Measurements from ENCODE around the gene HSPA1L. TPM values are rescaled to one million over a fixed set of nuclear protein-coding genes. Genes with fewer than 3 reads are reported as not detected.

Gene HSPA1L
- total RNA-seq, 4 donors from 2014 or later = 0.88 to 1.7 (median 1.5) TPM; not detected in 1

DNA sequence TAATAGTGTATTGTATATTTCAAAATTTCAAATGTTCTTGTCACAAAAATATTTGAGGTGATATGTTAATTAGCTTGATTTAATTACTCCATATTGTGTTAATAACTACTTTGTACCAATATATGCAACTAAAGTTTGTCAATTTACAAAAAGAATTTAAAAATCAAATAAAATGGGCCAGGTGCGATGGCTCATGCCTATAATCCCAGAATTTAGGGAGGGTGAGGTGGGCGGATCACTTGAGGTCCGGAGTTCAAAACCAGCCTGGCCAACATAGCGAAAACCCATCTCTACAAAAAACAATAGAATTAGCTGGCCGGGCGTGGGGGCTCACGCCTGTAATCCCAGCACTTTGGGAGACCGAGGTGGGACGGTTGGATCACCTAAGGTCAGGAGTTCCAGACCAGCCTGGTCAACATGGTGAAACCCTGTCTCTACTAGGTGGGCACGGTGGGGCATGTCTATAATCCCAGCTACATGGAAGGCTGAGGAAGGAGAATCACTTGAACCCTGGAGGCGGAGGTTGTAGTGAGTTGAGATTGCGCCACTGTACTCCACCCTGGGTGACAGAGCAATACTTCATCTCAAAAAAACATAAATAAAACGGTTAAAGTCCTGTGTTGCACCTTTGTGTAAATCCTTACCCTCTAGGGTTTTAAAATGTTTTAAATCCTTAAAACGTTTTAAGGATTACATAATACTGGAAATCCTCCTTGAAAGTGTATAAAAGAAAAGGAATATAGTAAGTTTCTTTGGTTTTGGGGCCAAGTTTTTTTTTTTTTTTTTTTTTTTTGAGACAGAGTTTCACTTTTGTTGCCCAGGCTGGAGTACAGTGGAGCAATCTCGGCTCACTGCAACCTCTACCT, 16.5 kb upstream of the HSPA1L start:
- Histone ChIP-seq H3K4me3 (peak overlapping the region in 2 of 4 donors; percentile 56 to 67), H3K4me1 (peaks cover 4 to 29% (median 11%) of the 10 kb centered on the region in 4 donors), H3K36me3 (no peaks in the 10 kb centered on the region), H3K9me3 (no peaks in the 10 kb centered on the region), H3K27me3 (no peaks in the 10 kb centered on the region), H3K27ac (peak overlapping the region in 3 of 4 donors; percentile 86 to 97 (median 96))
- TF ChIP-seq, protein P1, sequence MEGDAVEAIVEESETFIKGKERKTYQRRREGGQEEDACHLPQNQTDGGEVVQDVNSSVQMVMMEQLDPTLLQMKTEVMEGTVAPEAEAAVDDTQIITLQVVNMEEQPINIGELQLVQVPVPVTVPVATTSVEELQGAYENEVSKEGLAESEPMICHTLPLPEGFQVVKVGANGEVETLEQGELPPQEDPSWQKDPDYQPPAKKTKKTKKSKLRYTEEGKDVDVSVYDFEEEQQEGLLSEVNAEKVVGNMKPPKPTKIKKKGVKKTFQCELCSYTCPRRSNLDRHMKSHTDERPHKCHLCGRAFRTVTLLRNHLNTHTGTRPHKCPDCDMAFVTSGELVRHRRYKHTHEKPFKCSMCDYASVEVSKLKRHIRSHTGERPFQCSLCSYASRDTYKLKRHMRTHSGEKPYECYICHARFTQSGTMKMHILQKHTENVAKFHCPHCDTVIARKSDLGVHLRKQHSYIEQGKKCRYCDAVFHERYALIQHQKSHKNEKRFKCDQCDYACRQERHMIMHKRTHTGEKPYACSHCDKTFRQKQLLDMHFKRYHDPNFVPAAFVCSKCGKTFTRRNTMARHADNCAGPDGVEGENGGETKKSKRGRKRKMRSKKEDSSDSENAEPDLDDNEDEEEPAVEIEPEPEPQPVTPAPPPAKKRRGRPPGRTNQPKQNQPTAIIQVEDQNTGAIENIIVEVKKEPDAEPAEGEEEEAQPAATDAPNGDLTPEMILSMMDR (IDR thresholded peaks at IDR 0.05) = no peak
- no peak for TF ChIP-seq POLR2A (IDR thresholded peaks at IDR 0.05)
- no peak for DNase-seq

DNA sequence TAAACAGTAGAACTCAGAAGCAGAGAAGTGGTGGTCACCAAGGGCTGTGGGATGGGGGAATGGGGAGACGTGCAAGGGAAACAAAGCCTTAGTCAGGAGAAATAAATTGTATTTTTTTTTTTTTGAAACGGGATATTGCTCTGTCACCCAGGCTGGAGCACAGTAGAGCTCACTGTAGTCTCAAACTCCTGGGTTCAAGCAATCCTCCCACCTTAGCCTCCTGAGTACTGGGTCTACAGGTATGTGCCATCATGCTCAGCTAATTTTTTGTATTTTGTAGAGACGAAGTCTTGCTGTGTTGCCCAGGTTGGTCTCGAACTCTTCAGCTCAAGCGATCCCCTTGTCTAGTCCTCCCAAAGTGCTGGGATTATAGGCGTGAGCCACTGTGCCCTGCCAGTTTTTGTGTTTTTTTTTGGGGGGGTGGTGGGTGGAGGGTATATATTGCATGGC, 15.8 kb upstream of the HSPA1L start:
- Histone ChIP-seq H3K27ac (peak overlapping the region; percentile 78 to 86 (median 79)), H3K27me3 (no peaks in the 10 kb centered on the region), H3K36me3 (no peaks in the 10 kb centered on the region), H3K9me3 (no peaks in the 10 kb centered on the region), H3K4me1 (peaks cover 0 to 29% (median 9%) of the 10 kb centered on the region in 4 donors), H3K4me3 (peak overlapping the region; percentile 44 to 67 (median 54))
- no peak for DNase-seq
- TF ChIP-seq POLR2A (IDR thresholded peaks at IDR 0.05) = no peak
- TF ChIP-seq, protein P1 (IDR thresholded peaks at IDR 0.05) = no peak

DNA sequence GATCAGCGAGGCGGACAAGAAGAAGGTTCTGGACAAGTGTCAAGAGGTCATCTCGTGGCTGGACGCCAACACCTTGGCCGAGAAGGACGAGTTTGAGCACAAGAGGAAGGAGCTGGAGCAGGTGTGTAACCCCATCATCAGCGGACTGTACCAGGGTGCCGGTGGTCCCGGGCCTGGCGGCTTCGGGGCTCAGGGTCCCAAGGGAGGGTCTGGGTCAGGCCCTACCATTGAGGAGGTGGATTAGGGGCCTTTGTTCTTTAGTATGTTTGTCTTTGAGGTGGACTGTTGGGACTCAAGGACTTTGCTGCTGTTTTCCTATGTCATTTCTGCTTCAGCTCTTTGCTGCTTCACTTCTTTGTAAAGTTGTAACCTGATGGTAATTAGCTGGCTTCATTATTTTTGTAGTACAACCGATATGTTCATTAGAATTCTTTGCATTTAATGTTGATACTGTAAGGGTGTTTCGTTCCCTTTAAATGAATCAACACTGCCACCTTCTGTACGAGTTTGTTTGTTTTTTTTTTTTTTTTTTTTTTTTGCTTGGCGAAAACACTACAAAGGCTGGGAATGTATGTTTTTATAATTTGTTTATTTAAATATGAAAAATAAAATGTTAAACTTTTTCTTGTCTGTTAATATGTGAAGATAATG, 14.7 kb upstream of the HSPA1L start:
- Histone ChIP-seq H3K4me1 (peaks cover 0 to 34% (median 9%) of the 10 kb centered on the region in 4 donors), H3K9me3 (no peaks in the 10 kb centered on the region), H3K27ac (peak overlapping the region; percentile 78 to 86 (median 79)), H3K4me3 (peak overlapping the region; percentile 44 to 67 (median 54)), H3K36me3 (no peaks in the 10 kb centered on the region), H3K27me3 (no peaks in the 10 kb centered on the region)
- DNase-seq = no peak
- TF ChIP-seq POLR2A (IDR thresholded peaks at IDR 0.05) = no peak
- TF ChIP-seq, protein P1 (IDR thresholded peaks at IDR 0.05) = peak; percentile 15 to 65 (median 46)

DNA sequence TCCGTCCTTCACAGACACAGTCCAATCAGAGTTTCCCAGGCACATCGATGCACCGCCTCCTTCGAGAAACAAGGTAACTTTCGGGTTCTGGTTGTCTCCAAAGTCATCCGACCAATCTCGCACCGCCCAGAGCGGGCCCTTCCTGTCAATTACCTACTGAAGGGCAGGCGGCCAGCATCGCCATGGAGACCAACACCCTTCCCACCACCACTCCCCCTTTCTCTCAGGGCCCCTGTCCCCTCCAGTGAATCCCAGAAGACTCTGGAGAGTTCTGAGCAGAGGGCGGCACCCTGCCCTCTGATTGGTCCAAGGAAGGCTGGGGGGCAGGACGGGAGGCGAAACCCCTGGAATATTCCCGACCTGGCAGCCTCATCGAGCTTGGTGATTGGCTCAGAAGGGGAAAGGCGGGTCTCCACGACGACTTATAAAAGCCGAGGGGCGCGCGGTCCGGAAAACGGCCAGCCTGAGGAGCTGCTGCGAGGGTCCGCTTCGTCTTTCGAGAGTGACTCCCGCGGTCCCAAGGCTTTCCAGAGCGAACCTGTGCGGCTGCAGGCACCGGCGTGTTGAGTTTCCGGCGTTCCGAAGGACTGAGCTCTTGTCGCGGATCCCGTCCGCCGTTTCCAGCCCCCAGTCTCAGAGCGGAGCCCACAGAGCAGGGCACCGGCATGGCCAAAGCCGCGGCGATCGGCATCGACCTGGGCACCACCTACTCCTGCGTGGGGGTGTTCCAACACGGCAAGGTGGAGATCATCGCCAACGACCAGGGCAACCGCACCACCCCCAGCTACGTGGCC, 12.4 kb upstream of the HSPA1L start, which contains the start of gene HSPA1B:
HSPA1B (plus strand) TSS at position 453 of the 794 bp plus-strand sequence; CDS start at position 666, 213 bp downstream.
- peak; percentile 97 to 99 (median 97) for DNase-seq
- Histone ChIP-seq H3K4me1 (peaks cover 0 to 49% (median 5%) of the 10 kb centered on the region in 4 donors), H3K36me3 (no peaks in the 10 kb centered on the region), H3K27ac (peak within 1 kb of the TSS; percentile 88 to 93 (median 92)), H3K4me3 (peak within 1 kb of the TSS; percentile 51 to 80 (median 68)), H3K9me3 (no peaks in the 10 kb centered on the region), H3K27me3 (no peaks in the 10 kb centered on the region)
- TF ChIP-seq, protein P1 (IDR thresholded peaks at IDR 0.05) = peak in 1 of 6 experiments; percentile 12
- TF ChIP-seq POLR2A (IDR thresholded peaks at IDR 0.05) = peak; percentile 100

DNA sequence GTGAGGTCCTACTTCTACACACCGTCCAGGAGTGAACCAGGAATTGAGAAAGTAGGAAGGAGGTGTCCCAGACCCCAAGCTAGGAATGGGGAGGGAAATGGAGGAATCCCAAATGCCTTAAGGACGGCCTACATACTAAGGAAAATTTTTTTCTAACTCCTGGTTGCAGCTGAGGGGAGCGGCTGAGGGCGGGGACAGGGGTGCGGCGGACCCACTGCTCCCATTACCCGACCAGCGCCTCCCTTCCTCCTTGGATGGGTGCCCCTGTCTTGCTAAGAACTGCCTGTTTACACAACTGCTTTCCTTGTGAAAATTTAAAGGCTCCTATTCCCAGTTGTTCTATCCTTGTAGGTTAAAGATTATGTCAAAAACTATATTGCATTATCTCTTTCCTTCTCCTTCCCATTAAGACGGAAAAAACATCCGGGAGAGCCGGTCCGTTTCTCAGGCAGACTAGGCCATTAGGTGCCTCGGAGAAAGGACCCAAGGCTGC, 11.8 kb upstream of the HSPA1L start:
- TF ChIP-seq POLR2A (IDR thresholded peaks at IDR 0.05) = peak; percentile 30 to 65
- TF ChIP-seq, protein P1 (IDR thresholded peaks at IDR 0.05) = no peak

More for the DNA sequence above, 11.8 kb upstream of the HSPA1L start:
- Histone ChIP-seq H3K4me1 (peaks cover 0 to 48% (median 5%) of the 10 kb centered on the region in 4 donors), H3K9me3 (no peaks in the 10 kb centered on the region), H3K36me3 (no peaks in the 10 kb centered on the region), H3K27me3 (no peaks in the 10 kb centered on the region), H3K4me3 (peak overlapping the region; percentile 51 to 80 (median 68)), H3K27ac (peak overlapping the region; percentile 88 to 93 (median 92))
- DNase-seq = peak; percentile 69 to 92 (median 87)
